Measurements from ENCODE around the gene TNIP3. TPM values are rescaled to one million over a fixed set of nuclear protein-coding genes. Genes with fewer than 3 reads are reported as not detected.

The TNIP3 gene
- total RNA-seq, 1 donor from 2014 or later: 0.14 TPM

DNA sequence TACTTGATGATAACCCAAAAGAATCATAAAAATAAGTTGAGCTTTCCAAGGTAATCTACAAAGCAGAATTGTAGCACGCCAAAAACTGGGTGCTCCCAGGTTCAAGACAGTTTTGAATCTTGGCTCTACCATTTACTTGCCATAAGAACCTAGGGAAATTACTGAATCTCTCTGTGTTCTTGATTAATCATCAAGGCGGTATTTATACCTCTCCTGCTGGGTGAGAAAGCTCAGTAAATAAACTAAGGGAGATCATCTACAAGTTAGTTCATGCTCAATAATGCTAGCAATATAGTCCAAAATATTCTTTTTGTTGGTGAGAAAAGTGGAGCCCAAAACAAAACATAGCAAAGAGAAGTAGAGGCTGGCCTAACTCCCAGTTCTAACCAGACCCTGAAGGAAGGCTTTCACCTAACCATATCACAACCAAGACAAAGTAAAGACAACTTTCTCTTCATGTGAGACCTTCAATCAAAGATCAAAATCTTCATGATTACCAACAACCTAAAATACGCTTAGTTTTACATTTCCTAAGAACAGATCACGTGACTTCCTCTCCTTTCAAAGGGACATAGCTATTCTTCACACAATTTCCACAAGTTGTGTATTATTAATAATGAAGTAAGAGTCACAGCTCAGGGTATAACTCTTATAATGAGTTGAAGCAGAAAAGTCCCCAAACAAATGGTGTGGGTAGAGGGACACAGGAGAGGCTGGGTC lies 34.4 kb downstream of the TNIP3 start:
- Histone ChIP-seq H3K9me3 (ENCODE audit: insufficient read depth, low read depth, low read length) (no peaks in the 10 kb centered on the region), H4K20me1 (ENCODE audit: insufficient read depth, low read length) (no peaks in the 10 kb centered on the region), H3K36me3 (ENCODE audit: insufficient read depth, low read length) (no peaks in the 10 kb centered on the region), H3K9ac (ENCODE audit: low read length) (no peak overlapping the region), H2AFZ (ENCODE audit: low read depth, low read length) (no peak overlapping the region), H3K4me3 (ENCODE audit: insufficient read depth, low read depth, low read length) (no peak overlapping the region), H3K4me2 (ENCODE audit: low read length) (no peak overlapping the region), H3K27me3 (ENCODE audit: insufficient read depth, low read length) (no peaks in the 10 kb centered on the region), H3K27ac (ENCODE audit: low read depth, low read length) (no peak overlapping the region), H3K4me1 (ENCODE audit: insufficient read depth, low read length) (no peaks in the 10 kb centered on the region), H3K79me2 (ENCODE audit: insufficient read depth, low read length) (no peaks in the 10 kb centered on the region)
- FAIRE-seq: no peak
- peaks cover 2% of the 10 kb centered on the region for H3K9me3 Mint-ChIP-seq (ENCODE audit: unreplicated experiment)
- no peak overlapping the region for H3K27ac Mint-ChIP-seq (ENCODE audit: unreplicated experiment)
- H3K36me3 Mint-ChIP-seq (ENCODE audit: low read depth, unreplicated experiment): no peaks in the 10 kb centered on the region
- TF ChIP-seq, protein P1, sequence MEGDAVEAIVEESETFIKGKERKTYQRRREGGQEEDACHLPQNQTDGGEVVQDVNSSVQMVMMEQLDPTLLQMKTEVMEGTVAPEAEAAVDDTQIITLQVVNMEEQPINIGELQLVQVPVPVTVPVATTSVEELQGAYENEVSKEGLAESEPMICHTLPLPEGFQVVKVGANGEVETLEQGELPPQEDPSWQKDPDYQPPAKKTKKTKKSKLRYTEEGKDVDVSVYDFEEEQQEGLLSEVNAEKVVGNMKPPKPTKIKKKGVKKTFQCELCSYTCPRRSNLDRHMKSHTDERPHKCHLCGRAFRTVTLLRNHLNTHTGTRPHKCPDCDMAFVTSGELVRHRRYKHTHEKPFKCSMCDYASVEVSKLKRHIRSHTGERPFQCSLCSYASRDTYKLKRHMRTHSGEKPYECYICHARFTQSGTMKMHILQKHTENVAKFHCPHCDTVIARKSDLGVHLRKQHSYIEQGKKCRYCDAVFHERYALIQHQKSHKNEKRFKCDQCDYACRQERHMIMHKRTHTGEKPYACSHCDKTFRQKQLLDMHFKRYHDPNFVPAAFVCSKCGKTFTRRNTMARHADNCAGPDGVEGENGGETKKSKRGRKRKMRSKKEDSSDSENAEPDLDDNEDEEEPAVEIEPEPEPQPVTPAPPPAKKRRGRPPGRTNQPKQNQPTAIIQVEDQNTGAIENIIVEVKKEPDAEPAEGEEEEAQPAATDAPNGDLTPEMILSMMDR (IDR thresholded peaks at IDR 0.05; ENCODE audit: insufficient read depth, low read depth, low read length): no peak
- TF ChIP-seq EZH2 (IDR thresholded peaks at IDR 0.05; ENCODE audit: insufficient read depth, low read length): no peak
- no peak for DNase-seq (ENCODE audit: low read depth)
- no peaks in the 10 kb centered on the region for H3K4me1 Mint-ChIP-seq (ENCODE audit: low read depth, unreplicated experiment)
- H3K27me3 Mint-ChIP-seq (ENCODE audit: low read depth, unreplicated experiment): no peaks in the 10 kb centered on the region
- no peak overlapping the region for H3K4me3 Mint-ChIP-seq (ENCODE audit: unreplicated experiment)

DNA sequence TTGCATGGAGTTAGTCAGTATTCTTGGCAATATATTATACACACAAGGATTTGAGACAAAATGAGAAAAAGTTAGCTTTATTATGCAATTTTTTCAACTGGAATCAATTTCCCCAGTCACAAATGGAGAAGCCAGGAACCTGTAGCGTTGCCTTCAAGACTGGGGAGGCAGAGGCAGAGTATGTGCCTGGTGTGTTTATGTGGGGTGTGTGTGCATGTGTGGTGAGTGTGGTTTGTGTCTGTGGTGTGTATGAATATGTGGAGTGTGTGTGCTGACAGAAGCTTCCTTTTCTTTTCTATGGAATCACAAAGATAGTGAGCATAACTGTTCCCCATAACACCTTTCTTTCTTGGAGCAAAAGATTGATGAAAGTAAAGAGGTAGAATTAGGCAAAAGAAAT lies 37.0 kb downstream of the TNIP3 start:
- no peaks in the 10 kb centered on the region for H3K4me1 ChIP-seq (ENCODE audit: insufficient read depth, low read length)
- H2AFZ ChIP-seq (ENCODE audit: low read depth, low read length): no peak overlapping the region
- peaks cover 3% of the 10 kb centered on the region for H3K4me1 Mint-ChIP-seq (ENCODE audit: low read depth, unreplicated experiment)
- DNase-seq (ENCODE audit: low read depth) (no peak), FAIRE-seq (no peak)
- no peaks in the 10 kb centered on the region for H3K27me3 Mint-ChIP-seq (ENCODE audit: low read depth, unreplicated experiment)
- H3K4me3 ChIP-seq (ENCODE audit: insufficient read depth, low read depth, low read length): no peak overlapping the region
- H4K20me1 ChIP-seq (ENCODE audit: insufficient read depth, low read length): no peaks in the 10 kb centered on the region
- no peak overlapping the region for H3K27ac Mint-ChIP-seq (ENCODE audit: unreplicated experiment)
- no peak overlapping the region for H3K27ac ChIP-seq (ENCODE audit: low read depth, low read length)
- no peaks in the 10 kb centered on the region for H3K27me3 ChIP-seq (ENCODE audit: insufficient read depth, low read length)
- H3K36me3 ChIP-seq (ENCODE audit: insufficient read depth, low read length): no peaks in the 10 kb centered on the region
- no peak overlapping the region for H3K4me2 ChIP-seq (ENCODE audit: low read length)
- no peaks in the 10 kb centered on the region for H3K79me2 ChIP-seq (ENCODE audit: insufficient read depth, low read length)
- TF ChIP-seq EZH2 (IDR thresholded peaks at IDR 0.05; ENCODE audit: insufficient read depth, low read length): no peak
- TF ChIP-seq, protein P1 (IDR thresholded peaks at IDR 0.05; ENCODE audit: insufficient read depth, low read depth, low read length): no peak
- H3K9ac ChIP-seq (ENCODE audit: low read length): no peak overlapping the region
- H3K4me3 Mint-ChIP-seq (ENCODE audit: unreplicated experiment): no peak overlapping the region
- peaks cover 2% of the 10 kb centered on the region for H3K9me3 Mint-ChIP-seq (ENCODE audit: unreplicated experiment)
- no peaks in the 10 kb centered on the region for H3K9me3 ChIP-seq (ENCODE audit: insufficient read depth, low read depth, low read length)
- H3K36me3 Mint-ChIP-seq (ENCODE audit: low read depth, unreplicated experiment): no peaks in the 10 kb centered on the region

DNA sequence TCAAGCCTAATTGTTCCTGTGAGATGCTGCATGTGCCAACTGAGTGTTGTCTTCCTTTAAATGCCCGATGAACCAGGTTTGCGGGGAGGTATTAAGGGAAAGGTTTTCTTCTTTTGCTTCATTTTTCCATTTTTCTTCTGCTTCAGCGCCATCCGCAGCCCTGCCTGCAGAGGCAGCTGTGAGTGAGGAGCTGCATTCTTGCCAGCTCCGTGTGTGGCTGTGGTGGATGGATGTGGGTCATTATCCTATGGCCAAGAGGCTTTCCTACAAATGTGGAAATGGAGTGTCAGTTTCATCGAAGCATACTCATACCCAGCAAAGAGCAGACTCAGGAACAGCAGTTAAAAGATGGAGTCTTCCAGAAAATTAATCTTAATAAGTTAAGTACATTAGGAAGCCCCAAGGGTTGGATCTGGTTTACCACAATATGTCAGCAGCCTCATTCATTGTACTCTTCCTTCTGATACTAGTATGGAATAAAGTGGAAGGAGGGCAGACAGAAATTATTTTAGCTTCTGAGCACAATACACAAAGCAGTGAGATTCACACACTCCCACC lies 37.6 kb downstream of the TNIP3 start:
- no peak overlapping the region for H3K27ac ChIP-seq (ENCODE audit: low read depth, low read length)
- H3K4me1 Mint-ChIP-seq (ENCODE audit: low read depth, unreplicated experiment): peaks cover 3% of the 10 kb centered on the region
- H3K27ac Mint-ChIP-seq (ENCODE audit: unreplicated experiment): no peak overlapping the region
- no peak overlapping the region for H2AFZ ChIP-seq (ENCODE audit: low read depth, low read length)
- H3K36me3 ChIP-seq (ENCODE audit: insufficient read depth, low read length): no peaks in the 10 kb centered on the region
- H3K4me2 ChIP-seq (ENCODE audit: low read length): no peak overlapping the region
- FAIRE-seq (no peak), DNase-seq (ENCODE audit: low read depth) (no peak)
- H3K4me3 Mint-ChIP-seq (ENCODE audit: unreplicated experiment): no peak overlapping the region
- no peaks in the 10 kb centered on the region for H3K27me3 ChIP-seq (ENCODE audit: insufficient read depth, low read length)
- no peak overlapping the region for H3K4me3 ChIP-seq (ENCODE audit: insufficient read depth, low read depth, low read length)
- no peaks in the 10 kb centered on the region for H3K36me3 Mint-ChIP-seq (ENCODE audit: low read depth, unreplicated experiment)
- H4K20me1 ChIP-seq (ENCODE audit: insufficient read depth, low read length): no peaks in the 10 kb centered on the region
- no peaks in the 10 kb centered on the region for H3K9me3 ChIP-seq (ENCODE audit: insufficient read depth, low read depth, low read length)
- no peak overlapping the region for H3K9ac ChIP-seq (ENCODE audit: low read length)
- peaks cover 2% of the 10 kb centered on the region for H3K9me3 Mint-ChIP-seq (ENCODE audit: unreplicated experiment)
- H3K27me3 Mint-ChIP-seq (ENCODE audit: low read depth, unreplicated experiment): no peaks in the 10 kb centered on the region
- TF ChIP-seq, protein P1 (IDR thresholded peaks at IDR 0.05; ENCODE audit: insufficient read depth, low read depth, low read length): no peak
- TF ChIP-seq EZH2 (IDR thresholded peaks at IDR 0.05; ENCODE audit: insufficient read depth, low read length): no peak
- no peaks in the 10 kb centered on the region for H3K79me2 ChIP-seq (ENCODE audit: insufficient read depth, low read length)
- H3K4me1 ChIP-seq (ENCODE audit: insufficient read depth, low read length): no peaks in the 10 kb centered on the region
